KMS-11 (cell line): ENCODE measurements around the gene REPS2.

Source experiments
- H2AFZ ChIP-seq: fragments of 200-600 bp; sonication (generic); 2 replicates; pipeline ENCODE4 v1.6.1; 2016; ENCODE audit warnings: antibody characterized with exemption, mixed run types, low read depth
- H3K27ac ChIP-seq: fragments of 200-600 bp; sonication (generic); 2 replicates; pipeline ENCODE4 v1.6.1; 2016; ENCODE audit warnings: mild to moderate bottlenecking, mixed run types
- H3K27me3 ChIP-seq: fragments of 200-600 bp; sonication (generic); 2 replicates; pipeline ENCODE4 v1.6.1; 2017; ENCODE audit warnings: mild to moderate bottlenecking, low read depth, mixed run types, moderate library complexity; ENCODE audit not compliant: insufficient read depth
- H3K36me3 ChIP-seq: fragments of 200-600 bp; sonication (generic); 2 replicates; pipeline ENCODE4 v1.6.1; 2017; ENCODE audit warnings: mild to moderate bottlenecking, mixed run types; ENCODE audit not compliant: insufficient read depth
- H3K4me1 ChIP-seq: fragments of 200-600 bp; sonication (generic); 2 replicates; pipeline ENCODE4 v1.6.1; 2016; ENCODE audit warnings: mild to moderate bottlenecking, low read depth, mixed run types; ENCODE audit not compliant: poor library complexity, severe bottlenecking
- H3K4me2 ChIP-seq: fragments of 200-600 bp; sonication (generic); 2 replicates; pipeline ENCODE4 v1.7.0; 2016; ENCODE audit warnings: mild to moderate bottlenecking, mixed run types
- H3K4me3 ChIP-seq: fragments of 200-600 bp; sonication (generic); IDR thresholded peaks from 2 replicates; pipeline ENCODE4 v1.6.1; 2017; ENCODE audit warnings: low read depth, low read length, mixed read lengths; ENCODE audit not compliant: insufficient read depth
- H3K79me2 ChIP-seq: fragments of 200-600 bp; sonication (generic); 2 replicates; pipeline ENCODE4 v1.6.1; 2016; ENCODE audit warnings: low read depth, mixed run types; ENCODE audit not compliant: insufficient read depth
- H3K9ac ChIP-seq: fragments of 200-600 bp; sonication (generic); 2 replicates; pipeline ENCODE4 v1.6.1; 2016; ENCODE audit warnings: mild to moderate bottlenecking, mixed run types
- H4K20me1 ChIP-seq: fragments of 200-600 bp; sonication (generic); 2 replicates; pipeline ENCODE4 v1.6.1; 2016; ENCODE audit warnings: mild to moderate bottlenecking, mixed run types; ENCODE audit not compliant: insufficient read depth
- CTCF ChIP-seq: fragments of 200-600 bp; sonication (generic); conservative IDR thresholded peaks from 2 replicates; pipeline ENCODE4 v1.6.1; 2017; ENCODE audit warnings: low read depth, mild to moderate bottlenecking, antibody characterized with exemption, low read length, moderate library complexity, mixed read lengths

REPS2 gene

GRCh38 chrX:16914058-16914457, 32.4 kb upstream of the REPS2 start:
- no peak overlapping the region for H3K4me2 ChIP-seq
- H4K20me1 ChIP-seq = no peaks in the 10 kb centered on the region
- H2AFZ ChIP-seq = no peak overlapping the region
- H3K79me2 ChIP-seq = no peaks in the 10 kb centered on the region
- H3K9ac ChIP-seq = no peak overlapping the region
- H3K4me1 ChIP-seq = peaks cover 3% of the 10 kb centered on the region
- no peak overlapping the region for H3K27ac ChIP-seq
- H3K36me3 ChIP-seq = no peaks in the 10 kb centered on the region
- no peak overlapping the region for H3K4me3 ChIP-seq
- no peaks in the 10 kb centered on the region for H3K27me3 ChIP-seq
- TF ChIP-seq CTCF = no peak

DNA sequence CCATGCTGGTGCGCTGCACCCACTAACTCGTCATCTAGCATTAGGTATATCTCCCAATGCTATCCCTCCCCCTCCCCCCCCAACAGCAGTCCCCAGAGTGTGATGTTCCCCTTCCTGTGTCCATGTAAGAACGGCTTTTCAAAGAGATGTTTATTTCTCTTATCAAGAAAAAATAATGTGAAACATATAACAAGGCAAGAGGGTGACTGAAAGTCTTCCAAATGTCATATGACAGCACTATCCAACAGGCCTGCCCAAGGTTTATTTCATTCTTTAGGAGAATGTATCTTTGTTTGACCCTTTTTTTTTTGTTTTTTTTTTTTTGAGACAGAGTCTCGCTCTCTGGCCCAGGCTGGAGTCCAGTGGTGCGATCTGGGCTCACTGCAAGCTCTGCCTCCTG, 29.9 kb upstream of the REPS2 start:
- no peak overlapping the region for H3K27ac ChIP-seq
- H2AFZ ChIP-seq = no peak overlapping the region

GRCh38 chrX:16917120-16917519, 29.3 kb upstream of the REPS2 start:
- no peak overlapping the region for H3K4me3 ChIP-seq
- H4K20me1 ChIP-seq = no peaks in the 10 kb centered on the region
- H3K36me3 ChIP-seq = no peaks in the 10 kb centered on the region
- H3K4me1 ChIP-seq = peaks cover 26% of the 10 kb centered on the region
- no peak overlapping the region for H3K4me2 ChIP-seq
- TF ChIP-seq CTCF = no peak
- H3K9ac ChIP-seq = no peak overlapping the region
- no peaks in the 10 kb centered on the region for H3K27me3 ChIP-seq
- H3K27ac ChIP-seq = no peak overlapping the region
- H2AFZ ChIP-seq = no peak overlapping the region
- H3K79me2 ChIP-seq = no peaks in the 10 kb centered on the region

More for the DNA sequence above, 29.9 kb upstream of the REPS2 start:
- no peak for TF ChIP-seq CTCF
- H3K4me3 ChIP-seq = no peak overlapping the region
- no peak overlapping the region for H3K4me2 ChIP-seq
- H3K4me1 ChIP-seq = peaks cover 26% of the 10 kb centered on the region
- no peak overlapping the region for H3K9ac ChIP-seq
- H3K27me3 ChIP-seq = no peaks in the 10 kb centered on the region
- H3K79me2 ChIP-seq = no peaks in the 10 kb centered on the region
- H4K20me1 ChIP-seq = no peaks in the 10 kb centered on the region
- no peaks in the 10 kb centered on the region for H3K36me3 ChIP-seq

- no peaks in the 10 kb centered on the region for H3K27me3 ChIP-seq
- H3K36me3 ChIP-seq = no peaks in the 10 kb centered on the region
- peaks cover 26% of the 10 kb centered on the region for H3K4me1 ChIP-seq
- no peak overlapping the region for H3K27ac ChIP-seq
- H3K9ac ChIP-seq = no peak overlapping the region
- H3K79me2 ChIP-seq = no peaks in the 10 kb centered on the region
- no peak overlapping the region for H2AFZ ChIP-seq
- H3K4me3 ChIP-seq = no peak overlapping the region
- no peak overlapping the region for H3K4me2 ChIP-seq
- no peak for TF ChIP-seq CTCF
- H4K20me1 ChIP-seq = no peaks in the 10 kb centered on the region
Observed at GRCh38 chrX:16918979-16919378, 27.5 kb upstream of the REPS2 start.

DNA sequence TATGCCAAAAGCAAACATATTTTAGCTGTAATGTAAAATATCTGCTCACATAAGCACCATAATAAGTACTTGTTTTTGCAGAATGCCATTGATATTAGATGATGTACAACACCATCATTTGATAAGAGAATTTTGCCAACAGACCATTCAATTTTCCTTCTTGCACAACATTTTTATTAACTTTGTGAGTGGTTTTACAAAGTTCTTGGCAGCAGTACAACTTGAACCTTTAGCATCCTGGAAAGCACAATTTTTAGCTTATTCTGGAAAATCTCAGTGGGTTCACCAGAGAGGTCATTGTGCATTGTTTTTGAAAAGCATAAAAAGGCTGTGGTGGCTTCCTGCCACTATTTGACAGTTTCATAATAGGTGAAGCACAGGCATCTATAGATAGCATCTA, 26.4 kb upstream of the REPS2 start:
- Histone ChIP-seq H3K27me3 (no peaks in the 10 kb centered on the region), H3K4me1 (peaks cover 26% of the 10 kb centered on the region)

More for the DNA sequence above, 26.4 kb upstream of the REPS2 start:
- no peak for TF ChIP-seq CTCF
- no peaks in the 10 kb centered on the region for H3K36me3 ChIP-seq
- H3K27ac ChIP-seq = no peak overlapping the region
- H2AFZ ChIP-seq = no peak overlapping the region
- no peaks in the 10 kb centered on the region for H4K20me1 ChIP-seq
- H3K4me2 ChIP-seq = peak overlapping the region; percentile 52; the same call in 1 of the 2 replicates
- H3K79me2 ChIP-seq = no peaks in the 10 kb centered on the region
- no peak overlapping the region for H3K4me3 ChIP-seq
- no peak overlapping the region for H3K9ac ChIP-seq
